NOMO-1 (cell line): ENCODE measurements around the gene PPY.
"Not testable (repeated sequence)": the region's sequence is repeated elsewhere in the genome, so short reads cannot be mapped to it uniquely, and the experiment has no call there.

Source experiments
- DNase-seq, 2 experiments: peaks; one replicate each; lab custom pipeline; 2025; ENCODE audit not compliant: unreplicated experiment in 2 of 2; lab: John Stamatoyannopoulos, UW

Gene PPY

GRCh38 chr17:43967251-43967875 is 25.1 kb upstream of the PPY start:
- DNase-seq = no peak

GRCh38 chr17:43966276-43966675 is 24.0 kb upstream of the PPY start:
- no peak for DNase-seq

DNA sequence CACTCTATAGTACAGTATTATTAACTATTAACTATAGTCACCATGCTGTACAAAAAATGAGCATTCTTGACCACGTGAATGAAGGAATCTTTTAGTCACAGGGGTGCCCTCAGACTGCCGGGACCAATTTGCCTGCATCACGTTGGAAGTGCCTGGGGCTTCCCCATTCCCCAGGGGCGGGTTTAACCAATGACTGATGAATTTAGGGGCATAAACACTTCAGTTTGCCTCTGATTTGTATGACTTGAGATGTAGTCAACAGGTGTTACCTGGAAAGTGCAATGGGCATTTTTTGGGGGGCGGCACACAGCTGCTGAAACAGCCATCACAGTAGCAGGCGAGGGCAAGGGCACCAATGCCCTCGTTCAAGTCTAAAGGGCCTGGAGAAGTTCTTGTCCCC is 20.2 kb upstream of the PPY start:
- no peak for DNase-seq

- DNase-seq = no peak
Observed at GRCh38 chr17:43961954-43962353, 19.7 kb upstream of the PPY start.

GRCh38 chr17:43961292-43961691 is 19.0 kb upstream of the PPY start:
- DNase-seq = not testable (repeated sequence)

GRCh38 chr17:43958748-43959352 is 16.6 kb upstream of the PPY start:
- no peak for DNase-seq

GRCh38 chr17:43956222-43956621 is 13.9 kb upstream of the PPY start:
- DNase-seq = no peak

- no peak for DNase-seq
Observed at GRCh38 chr17:43953746-43954145, 11.5 kb upstream of the PPY start, which contains the start of gene PYY. TSS of gene PYY (minus strand) at chr17:43953940. CDS start at chr17:43953483, 457 bp downstream.

DNA sequence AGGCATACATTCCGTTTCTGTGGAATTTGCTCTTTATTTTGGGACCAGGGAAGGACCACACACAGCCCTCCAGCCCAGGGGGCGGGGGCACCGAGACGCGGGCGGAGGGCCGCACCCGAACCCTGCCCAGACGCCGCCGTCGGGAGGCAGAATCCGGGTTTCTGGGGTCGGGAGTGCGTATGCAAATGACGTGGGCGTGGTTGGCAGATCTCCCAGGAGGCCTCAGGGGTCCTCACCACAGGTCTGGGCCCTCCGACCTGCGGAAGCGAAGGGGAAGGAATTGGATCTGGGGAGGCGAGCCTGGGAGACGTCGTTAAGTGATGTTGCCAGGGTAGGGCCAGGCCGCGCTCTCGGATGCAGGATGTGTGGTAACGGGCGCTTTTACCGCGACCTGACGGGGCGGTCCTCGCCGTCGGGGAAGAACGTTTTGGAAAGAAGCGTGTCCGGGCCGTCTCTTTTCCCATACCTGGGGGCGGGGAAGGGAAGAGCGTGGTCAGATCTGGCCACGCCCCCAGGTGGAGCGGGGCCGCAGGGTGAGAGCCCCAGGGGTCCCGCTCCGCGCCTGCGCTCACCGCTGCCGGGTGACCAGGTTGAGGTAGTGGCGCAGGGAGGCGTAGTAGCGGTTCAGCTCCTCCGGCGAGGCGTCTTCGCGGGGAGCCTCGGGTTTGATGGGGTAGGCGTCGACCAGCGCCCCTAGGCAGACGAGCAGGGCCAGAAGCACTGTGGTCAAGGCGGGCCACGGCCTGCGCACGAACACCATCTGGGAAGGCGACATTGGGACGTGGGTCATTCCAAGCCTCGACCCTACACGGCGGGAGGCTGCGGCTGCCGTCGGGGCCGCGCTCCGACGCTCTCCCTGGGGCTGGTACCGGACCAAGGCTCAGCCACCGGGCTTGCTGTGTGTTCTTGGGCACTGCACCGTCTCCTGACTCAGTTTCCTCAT is 10.7 kb upstream of the PPY start:
- no peak for DNase-seq

DNA sequence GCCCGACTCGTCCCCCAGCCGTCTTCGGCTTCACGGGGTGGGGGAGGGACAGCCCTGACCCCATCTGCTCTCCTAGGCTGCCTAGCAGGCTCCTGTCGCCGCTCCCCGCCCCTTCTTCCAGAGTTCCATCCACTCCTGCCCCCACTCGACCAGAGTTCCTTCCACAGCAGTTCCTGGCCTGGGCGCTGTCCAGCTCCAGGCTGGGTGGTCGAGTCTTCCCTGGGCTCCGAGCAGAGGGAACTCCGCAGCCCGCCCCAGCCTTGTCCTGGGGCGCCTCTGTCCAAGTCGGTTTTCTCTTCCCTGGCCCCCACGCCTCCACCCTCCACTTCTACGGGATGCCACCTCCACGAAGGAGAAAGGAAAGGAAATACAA is 10.1 kb upstream of the PPY start:
- no peak for DNase-seq

DNA sequence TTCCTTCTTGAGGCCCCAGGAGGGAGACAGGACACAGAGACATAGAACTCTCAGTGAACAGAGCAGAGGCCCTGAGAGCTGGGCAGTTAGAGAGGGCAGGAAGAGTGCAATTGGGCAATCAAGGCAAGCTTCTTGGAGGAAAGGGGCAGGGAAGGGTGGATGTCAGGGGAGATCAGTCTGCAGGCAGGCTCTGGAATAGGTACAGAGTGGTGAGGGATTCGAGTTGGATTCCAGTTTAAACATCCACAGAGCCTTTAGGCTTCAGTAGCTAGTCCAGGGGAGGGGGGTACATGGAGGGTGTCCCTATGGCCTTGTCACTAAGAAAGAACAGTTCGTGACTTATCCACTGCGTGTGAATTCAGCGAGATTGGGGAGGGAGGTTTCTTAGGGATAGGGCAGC is 9.5 kb upstream of the PPY start:
- DNase-seq = no peak

DNA sequence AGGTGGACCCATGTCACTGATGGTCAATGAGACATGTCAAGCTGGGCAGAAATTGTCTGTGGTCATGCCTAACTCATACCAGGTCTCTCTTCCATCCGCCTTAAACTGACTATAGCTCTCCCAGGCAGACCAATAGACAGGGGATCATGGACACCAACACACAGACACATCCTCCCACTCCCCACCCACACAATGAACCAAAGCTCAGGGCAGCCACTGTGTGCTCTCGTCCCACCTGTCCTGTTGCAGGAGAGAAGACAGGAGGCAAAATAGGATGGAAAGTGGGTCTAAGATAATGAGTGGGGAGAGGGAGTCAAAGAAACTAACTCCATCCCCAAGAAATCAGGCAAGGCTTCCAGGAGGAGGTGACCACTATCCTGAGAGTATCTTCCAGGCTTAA is 8.3 kb upstream of the PPY start:
- no peak for DNase-seq

DNA sequence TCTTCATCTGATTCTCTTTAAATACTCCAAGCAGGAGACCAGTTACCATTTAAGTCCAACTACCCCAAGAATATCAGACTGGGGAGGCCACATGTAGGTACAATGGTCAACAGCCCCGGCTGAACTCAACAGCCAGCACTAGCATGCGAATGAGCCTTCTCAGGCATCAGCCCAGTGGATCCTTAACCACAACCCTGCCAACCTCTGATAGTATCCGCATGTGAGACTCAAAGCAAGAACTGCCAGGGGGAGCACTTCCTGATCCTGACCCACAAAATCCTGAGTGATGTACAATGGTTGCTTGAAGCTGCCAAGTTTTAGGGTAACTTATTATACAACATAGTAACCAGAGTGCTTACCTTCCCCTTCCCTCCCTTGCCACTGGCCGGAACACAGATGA is 7.5 kb upstream of the PPY start:
- DNase-seq = no peak

DNA sequence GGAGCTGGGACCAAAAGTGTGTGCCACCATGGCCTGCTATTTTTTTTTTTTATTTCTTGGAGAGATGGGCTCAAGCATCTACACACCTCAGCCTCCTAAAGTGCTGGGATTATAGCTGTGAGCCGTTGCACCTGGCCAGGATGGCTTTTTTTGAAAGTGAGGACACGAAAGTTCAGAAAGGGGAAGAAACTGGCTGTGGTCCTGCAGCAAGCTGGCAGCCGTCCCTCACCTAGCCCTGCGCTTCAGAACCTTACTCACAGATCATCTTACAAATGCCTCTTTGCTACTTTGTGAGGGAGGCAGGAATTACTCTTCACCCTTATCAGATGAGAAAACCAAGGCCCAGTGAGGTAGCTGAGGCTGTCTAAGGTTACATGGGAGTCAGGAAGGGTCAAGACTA is 4.5 kb upstream of the PPY start:
- DNase-seq = no peak

DNA sequence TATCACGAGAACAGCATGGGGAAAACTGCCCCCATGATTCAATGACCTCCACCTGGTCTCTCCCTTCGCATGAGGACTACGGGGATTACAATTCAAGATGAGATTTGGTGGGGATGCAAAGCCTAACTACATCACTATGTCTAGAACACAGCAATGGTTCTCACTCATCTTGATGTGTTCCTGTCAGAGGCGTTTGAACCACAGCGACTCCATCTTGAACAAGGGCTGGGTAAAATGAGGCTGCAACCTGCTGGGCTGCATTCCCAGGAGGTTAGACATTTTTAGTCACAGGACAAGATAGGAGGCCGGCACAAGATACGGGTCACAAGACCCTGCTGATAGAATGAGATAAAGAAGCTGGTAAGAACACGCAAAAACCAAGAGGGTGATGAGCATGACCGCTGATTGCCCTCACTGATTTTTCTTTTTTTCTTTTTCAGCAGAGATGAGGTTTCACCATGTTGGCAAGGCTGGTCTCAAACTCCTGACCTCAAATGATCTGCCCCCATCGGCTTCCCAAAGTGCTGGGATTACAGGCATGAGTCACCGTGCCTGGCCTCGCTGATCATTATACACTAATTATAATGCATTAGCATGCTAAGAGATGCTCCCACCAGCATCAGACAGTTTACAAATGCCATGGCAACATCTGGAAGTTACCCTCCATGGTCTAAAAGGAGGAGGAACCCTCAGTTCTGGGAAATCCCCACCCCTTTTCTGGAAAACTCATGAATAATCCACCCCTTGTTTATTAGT is 3.0 kb upstream of the PPY start:
- no peak for DNase-seq

GRCh38 chr17:43940630-43941029 is 1.6 kb downstream of the PPY start:
- no peak for DNase-seq

DNA sequence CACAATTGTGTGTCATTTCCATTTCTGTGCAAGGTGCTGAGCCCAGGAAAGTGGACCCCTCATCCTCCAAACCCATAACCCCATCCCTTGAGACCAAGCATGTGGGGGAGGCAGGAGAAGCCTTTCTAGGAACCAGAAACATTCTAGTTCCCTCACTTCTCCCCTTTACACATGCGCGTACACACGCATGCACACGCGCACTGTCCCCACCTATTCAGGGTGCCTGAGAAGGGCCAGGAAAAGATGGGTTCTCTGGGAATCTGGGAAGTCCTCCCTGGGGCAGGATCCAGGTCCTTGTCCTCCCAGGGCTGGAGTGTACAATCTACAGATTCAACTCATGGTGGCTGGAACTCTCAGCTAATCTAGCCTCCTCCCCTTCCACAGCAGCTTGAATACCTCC is 2.4 kb downstream of the PPY start:
- no peak for DNase-seq

- not testable (repeated sequence) for DNase-seq
Observed at GRCh38 chr17:43939452-43939851, 2.8 kb downstream of the PPY start.

DNA sequence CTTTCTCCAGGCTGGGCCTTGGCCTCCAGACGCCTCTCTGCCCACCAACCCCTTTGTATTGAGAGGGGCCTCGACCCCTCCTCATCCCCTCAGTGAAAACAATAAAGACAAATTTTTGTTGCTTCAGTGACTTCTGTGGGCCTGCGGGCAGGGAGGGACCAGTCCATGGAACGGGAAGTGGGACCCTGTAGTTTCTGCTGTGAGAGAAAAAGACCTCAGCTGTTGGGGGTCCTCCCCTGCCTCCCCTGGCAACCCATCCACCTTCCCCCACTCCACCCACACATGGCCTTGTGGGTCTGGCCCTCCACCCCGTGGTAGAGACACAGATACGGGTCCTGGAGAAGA is 3.5 kb downstream of the PPY start:
- DNase-seq = no peak

GRCh38 chr17:43936434-43936833 is 5.8 kb downstream of the PPY start:
- DNase-seq = no peak

DNA sequence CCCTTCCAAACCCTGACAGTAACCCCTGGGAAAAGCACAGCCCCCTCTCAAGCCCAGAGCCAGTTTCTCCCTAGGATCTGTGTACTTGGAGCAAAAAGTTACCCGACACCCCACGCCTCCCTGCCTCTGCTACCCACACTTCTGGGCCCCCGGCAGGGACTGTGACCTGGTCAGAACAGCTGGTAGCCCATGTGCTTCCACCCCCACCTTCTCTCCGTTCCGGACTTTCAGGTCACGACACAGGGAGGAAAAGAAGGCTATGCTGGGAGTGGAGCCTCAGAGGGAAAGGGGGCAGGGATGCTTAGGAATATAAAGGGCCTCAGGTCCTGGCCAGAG is 6.4 kb downstream of the PPY start:
- DNase-seq = no peak
